WTC11 (cell line): Measurements from ENCODE around the gene MTMR2.

ENCODE experiments used
- AR ChIP-seq: fragments of 250-450 bp; sonication (Bioruptor Pico); IDR thresholded peaks from 2 replicates; pipeline ENCODE4 v1.9.0; 2021; ENCODE audit warnings: mild to moderate bottlenecking
- CTCF ChIP-seq: fragments of 200-600 bp; IDR thresholded peaks from 2 replicates; pipeline ENCODE4 v1.8.0; 2022; ENCODE audit warnings: antibody characterized with exemption
- ELF4 ChIP-seq: sonication (generic); formaldehyde crosslinking; IDR thresholded peaks from 2 replicates; pipeline ENCODE4 v1.8.1; 2022; ENCODE audit warnings: low read depth, mild to moderate bottlenecking, moderate library complexity, missing genetic modification reagents
- NR2C2 ChIP-seq: sonication (generic); formaldehyde crosslinking; IDR thresholded peaks from 2 replicates; pipeline ENCODE4 v1.8.0; 2022; ENCODE audit warnings: mild to moderate bottlenecking, missing genetic modification reagents
- TF ChIP-seq, protein P1 (sequence below): sonication (generic); formaldehyde crosslinking; IDR thresholded peaks from 2 replicates; pipeline ENCODE4 v1.8.0; 2022; ENCODE audit warnings: mild to moderate bottlenecking, missing genetic modification reagents

- TF ChIP-seq AR (no peak), CTCF (no peak), NR2C2 (no peak), ELF4 (CRISPR knock-in tag) (no peak)
- TF ChIP-seq, protein P1, sequence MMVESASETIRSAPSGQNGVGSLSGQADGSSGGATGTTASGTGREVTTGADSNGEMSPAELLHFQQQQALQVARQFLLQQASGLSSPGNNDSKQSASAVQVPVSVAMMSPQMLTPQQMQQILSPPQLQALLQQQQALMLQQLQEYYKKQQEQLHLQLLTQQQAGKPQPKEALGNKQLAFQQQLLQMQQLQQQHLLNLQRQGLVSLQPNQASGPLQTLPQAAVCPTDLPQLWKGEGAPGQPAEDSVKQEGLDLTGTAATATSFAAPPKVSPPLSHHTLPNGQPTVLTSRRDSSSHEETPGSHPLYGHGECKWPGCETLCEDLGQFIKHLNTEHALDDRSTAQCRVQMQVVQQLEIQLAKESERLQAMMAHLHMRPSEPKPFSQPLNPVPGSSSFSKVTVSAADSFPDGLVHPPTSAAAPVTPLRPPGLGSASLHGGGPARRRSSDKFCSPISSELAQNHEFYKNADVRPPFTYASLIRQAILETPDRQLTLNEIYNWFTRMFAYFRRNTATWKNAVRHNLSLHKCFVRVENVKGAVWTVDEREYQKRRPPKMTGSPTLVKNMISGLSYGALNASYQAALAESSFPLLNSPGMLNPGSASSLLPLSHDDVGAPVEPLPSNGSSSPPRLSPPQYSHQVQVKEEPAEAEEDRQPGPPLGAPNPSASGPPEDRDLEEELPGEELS (CRISPR knock-in tag) = no peak
Observed at GRCh38 chr11:95805869-95806268, 118.0 kb downstream of the MTMR2 start.
